Keratinocyte (primary cell): ENCODE measurements around the gene AHNAK. TPM values are rescaled to one million over a fixed set of nuclear protein-coding genes. Genes with fewer than 3 reads are reported as not detected.

ENCODE experiments used
- DNase-seq: peaks from one replicate; pipeline ENCODE4 v3.0.0-alpha.2; 2011; ENCODE audit warnings: low read depth, missing footprints, low spot score
- FAIRE-seq: peaks from 2 replicates; lab custom pipeline; 2011; peaks lifted over from hg19 to GRCh38; lab: Jason Lieb, UNC
- H2AFZ ChIP-seq: 2 replicates; pipeline ENCODE4 v1.6.0; 2012; ENCODE audit warnings: low read length, control low read depth, inconsistent platforms; ENCODE audit not compliant: control insufficient read depth
- H3K27ac ChIP-seq: 2 replicates; pipeline ENCODE4 v1.5.1; 2011; ENCODE audit warnings: low read length; ENCODE audit not compliant: control insufficient read depth, insufficient read depth
- H3K27me3 ChIP-seq: 3 replicates; pipeline ENCODE4 v1.6.0; 2011; ENCODE audit warnings: low read length; ENCODE audit not compliant: control insufficient read depth, insufficient read depth; ENCODE audit errors: extremely low read depth
- H3K36me3 ChIP-seq, 2 experiments: 2 replicates in 1 of 2; 3 replicates in 1 of 2; pipeline ENCODE4 v1.5.1; 2011; ENCODE audit warnings: low read length in 2 of 2, mild to moderate bottlenecking in 1 of 2; ENCODE audit not compliant: control insufficient read depth in 2 of 2, insufficient read depth in 2 of 2; ENCODE audit errors: extremely low read depth in 1 of 2
- H3K4me1 ChIP-seq: 3 replicates; pipeline ENCODE4 v1.5.1; 2011; ENCODE audit warnings: low read length; ENCODE audit not compliant: control insufficient read depth, insufficient read depth; ENCODE audit errors: extremely low read depth
- H3K4me2 ChIP-seq: 3 replicates; pipeline ENCODE4 v1.6.0; 2011; ENCODE audit warnings: low read depth, low read length; ENCODE audit not compliant: control insufficient read depth, insufficient read depth; ENCODE audit errors: extremely low read depth
- H3K4me3 ChIP-seq, 3 experiments: fragments of 200-600 bp in 1 of 3; sonication (generic) in 1 of 3; 2 replicates in 2 of 3; 3 replicates in 1 of 3; pipeline ENCODE4 v1.5.1; 2011 to 2016; ENCODE audit warnings: low read length in 3 of 3, mild to moderate bottlenecking in 3 of 3, control low read depth in 2 of 3, inconsistent platforms in 1 of 3, low read depth in 1 of 3, mixed read lengths in 1 of 3, mixed run types in 1 of 3, moderate library complexity in 1 of 3; ENCODE audit not compliant: control insufficient read depth in 2 of 3, insufficient read depth in 2 of 3; ENCODE audit errors: extremely low read depth in 1 of 3
- H3K79me2 ChIP-seq: 2 replicates; pipeline ENCODE4 v1.6.0; 2012; ENCODE audit warnings: low read length; ENCODE audit not compliant: control insufficient read depth, insufficient read depth
- H3K9ac ChIP-seq: 3 replicates; pipeline ENCODE4 v1.6.0; 2011; ENCODE audit warnings: low read length; ENCODE audit not compliant: control insufficient read depth, insufficient read depth; ENCODE audit errors: extremely low read depth
- H3K9me1 ChIP-seq: 3 replicates; pipeline ENCODE4 v1.6.0; 2011; ENCODE audit warnings: low read length; ENCODE audit not compliant: control insufficient read depth, insufficient read depth; ENCODE audit errors: extremely low read depth
- H3K9me3 ChIP-seq: 2 replicates; pipeline ENCODE4 v1.5.1; 2012; ENCODE audit warnings: low read depth, low read length; ENCODE audit not compliant: control insufficient read depth
- H4K20me1 ChIP-seq: 3 replicates; pipeline ENCODE4 v1.6.0; 2011; ENCODE audit warnings: low read length; ENCODE audit not compliant: control insufficient read depth, insufficient read depth; ENCODE audit errors: extremely low read depth
- CTCF ChIP-seq, 3 experiments: IDR thresholded peaks in 1 of 3; conservative IDR thresholded peaks in 1 of 3; optimal IDR thresholded peaks in 1 of 3; 2 replicates in 2 of 3; 3 replicates in 1 of 3; pipeline versions ENCODE3 to v1.5.1; 2011; ENCODE audit warnings: low read length in 3 of 3, mild to moderate bottlenecking in 3 of 3, moderate library complexity in 2 of 3, control low read depth in 1 of 3, inconsistent platforms in 1 of 3; ENCODE audit not compliant: insufficient read depth in 2 of 3; ENCODE audit errors: extremely low read depth in 1 of 3
- EZH2 ChIP-seq: IDR thresholded peaks from one replicate; pipeline ENCODE4 v1.6.1; 2012; ENCODE audit warnings: inconsistent platforms, mild to moderate bottlenecking, low read length, moderate library complexity
- dilution Hi-C: fragments of 300-500 bp; cut with MboI; formaldehyde crosslinking; loops from one replicate; pipeline ENCODE4 v1.7.0; 2020; ENCODE audit warnings: low sequenced_read_pairs; ENCODE audit not compliant: extremely low pct_ligation_motif_present
- polyA plus RNA-seq, 5 experiments: library from polyadenylated mRNA; depleted of rRNA in 3 of 5; stranded (reverse) in 3 of 5; stranded (forward) in 1 of 5; unstranded in 1 of 5; fragments of >200 nt; gene quantifications; 1 replicate in 1 of 5; 2 replicates in 3 of 5; 3 replicates in 1 of 5; pipeline versions ENCODE4 v1.2.1 to v1.2.3, GENCODE V29; 2011 to 2012; ENCODE audit warnings: missing spikeins in 2 of 5, low read depth in 1 of 5, low replicate concordance in 1 of 5

Gene AHNAK
- polyA plus RNA-seq, 1 donor (not counting 4 experiments of a cell fraction or from before 2014, with no cell fraction given): 220 TPM

DNA sequence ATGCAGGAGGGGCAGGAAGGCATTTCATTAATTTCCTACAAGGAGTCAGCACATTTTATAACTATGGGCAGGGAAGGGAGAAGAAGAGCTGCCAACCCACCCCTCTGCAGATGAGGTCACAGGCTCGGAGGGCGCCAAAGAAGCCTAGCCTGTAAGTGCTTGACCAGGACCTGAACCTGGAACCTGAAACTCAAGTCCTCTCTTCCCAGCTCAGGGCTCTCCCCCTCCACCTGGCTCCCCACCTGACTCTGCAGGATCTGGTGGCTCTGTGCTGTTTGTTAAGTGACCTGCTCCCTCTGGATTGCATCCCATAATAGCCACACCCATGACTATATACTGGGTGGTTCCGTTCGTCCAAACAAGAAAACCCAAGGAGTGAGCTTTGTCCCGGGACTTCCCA, 100.5 kb downstream of the AHNAK start:
- no peaks in the 10 kb centered on the region for H3K79me2 ChIP-seq
- H3K4me2 ChIP-seq: no peak overlapping the region
- TF ChIP-seq CTCF (optimal IDR thresholded peaks at IDR 0.05 in 1 of 3, IDR thresholded peaks at IDR 0.05 in 1 of 3, conservative IDR thresholded peaks at IDR 0.05 in 1 of 3; ENCODE audit: extremely low read depth in 1 of 3, insufficient read depth in 2 of 3, low read length in 3 of 3): no peak
- no peak for TF ChIP-seq EZH2
- H3K27ac ChIP-seq: no peak overlapping the region
- H4K20me1 ChIP-seq: no peaks in the 10 kb centered on the region
- no peaks in the 10 kb centered on the region for H3K36me3 ChIP-seq
- no peak overlapping the region for H2AFZ ChIP-seq
- no peaks in the 10 kb centered on the region for H3K9me3 ChIP-seq
- dilution Hi-C loops: no loop called here
- H3K4me1 ChIP-seq: no peaks in the 10 kb centered on the region
- no peak overlapping the region for H3K4me3 ChIP-seq
- no peaks in the 10 kb centered on the region for H3K9me1 ChIP-seq
- H3K9ac ChIP-seq: no peak overlapping the region
- DNase-seq: no peak
- FAIRE-seq: no peak
- H3K27me3 ChIP-seq: peaks cover 4% of the 10 kb centered on the region

DNA sequence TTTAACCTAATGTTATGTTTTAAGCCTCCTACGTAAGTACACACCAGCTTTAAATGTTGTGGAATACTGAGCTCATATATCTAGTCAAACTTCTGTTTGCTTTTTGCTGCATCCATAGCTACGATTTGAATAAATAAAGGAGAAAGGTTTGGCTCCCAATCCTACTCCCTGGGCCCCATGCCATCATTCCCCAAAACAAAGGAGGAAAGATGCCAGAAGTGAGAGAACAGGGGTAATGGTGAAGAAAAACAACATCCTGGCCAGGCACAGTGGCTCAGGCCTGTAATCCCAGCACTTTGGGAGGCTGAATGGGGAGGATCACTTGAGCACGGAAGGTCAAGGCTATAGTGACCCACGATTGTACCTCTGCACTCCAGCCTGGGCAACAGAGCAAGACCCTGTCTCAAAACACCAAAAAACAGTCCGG, 101.3 kb downstream of the AHNAK start:
- FAIRE-seq: no peak
- no peak overlapping the region for H3K9ac ChIP-seq

More for the DNA sequence above, 101.3 kb downstream of the AHNAK start:
- Histone ChIP-seq H3K9me3 (no peaks in the 10 kb centered on the region), H3K4me3 (no peak overlapping the region), H3K27ac (no peak overlapping the region), H3K9me1 (no peaks in the 10 kb centered on the region), H3K36me3 (no peaks in the 10 kb centered on the region), H3K27me3 (peaks cover 4% of the 10 kb centered on the region), H4K20me1 (no peaks in the 10 kb centered on the region), H3K4me2 (no peak overlapping the region), H2AFZ (no peak overlapping the region), H3K4me1 (no peaks in the 10 kb centered on the region), H3K79me2 (no peaks in the 10 kb centered on the region)
- no peak for DNase-seq
- TF ChIP-seq CTCF (optimal IDR thresholded peaks at IDR 0.05 in 1 of 3, IDR thresholded peaks at IDR 0.05 in 1 of 3, conservative IDR thresholded peaks at IDR 0.05 in 1 of 3; ENCODE audit: extremely low read depth in 1 of 3, insufficient read depth in 2 of 3, low read length in 3 of 3) (no peak), EZH2 (no peak)
- dilution Hi-C loops: no loop called here
